T-helper 1 cell treated with Interleukin-12 subunit alpha and Interleukin-12 subunit beta and Interleukin-4 antibody, amounts not matched to agents 30 ng/mL and 1 ng/mL, for 36 hours (primary cell): ENCODE results near the gene GBX2. TPM values are rescaled to one million over a fixed set of nuclear protein-coding genes. Genes with fewer than 3 reads are reported as not detected.

Source experiments
- intact Hi-C: fragments of 100-400 bp; cut with micrococcal nuclease; formaldehyde crosslinking; loops from one replicate; pipeline ENCODE4 v1.15.1; 2024
- total RNA-seq: library from RNA; stranded (reverse); gene quantifications from 2 replicates; pipeline ENCODE4 v1.2.3, GENCODE V29; 2022

The GBX2 gene
- total RNA-seq = not detected in 2 replicates

GRCh38 chr2:236168110-236169080, at the start of gene GBX2:
Gene GBX2, minus strand, starts transcription at chr2:236168386. Its CDS starts 415 bp downstream, at chr2:236167971.
- intact Hi-C loops = no loop called here

GRCh38 chr2:236217926-236218325, 49.7 kb upstream of the GBX2 start:
- intact Hi-C loops = no loop called here

GRCh38 chr2:236216711-236217110, 48.5 kb upstream of the GBX2 start:
- intact Hi-C loops = no loop called here

GRCh38 chr2:236215761-236216333, 47.7 kb upstream of the GBX2 start:
- intact Hi-C loops = no loop called here

- intact Hi-C loops = no loop called here
Observed at GRCh38 chr2:236215196-236215595, 47.0 kb upstream of the GBX2 start.

- intact Hi-C loops = no loop called here
Observed at GRCh38 chr2:236214376-236214995, 46.3 kb upstream of the GBX2 start.

GRCh38 chr2:236211296-236211695, 43.1 kb upstream of the GBX2 start:
- intact Hi-C loops = no loop called here

- intact Hi-C loops = no loop called here
Observed at GRCh38 chr2:236210536-236210935, 42.4 kb upstream of the GBX2 start.

GRCh38 chr2:236209996-236210395, 41.8 kb upstream of the GBX2 start:
- intact Hi-C loops = no loop called here

GRCh38 chr2:236209535-236209934, 41.3 kb upstream of the GBX2 start:
- intact Hi-C loops = no loop called here

GRCh38 chr2:236208019-236208926, 40.1 kb upstream of the GBX2 start:
- intact Hi-C loops = no loop called here

- intact Hi-C loops = no loop called here
Observed at GRCh38 chr2:236207472-236207871, 39.3 kb upstream of the GBX2 start.

- intact Hi-C loops = no loop called here
Observed at GRCh38 chr2:236205867-236206645, 37.9 kb upstream of the GBX2 start.

- intact Hi-C loops = no loop called here
Observed at GRCh38 chr2:236204953-236205352, 36.8 kb upstream of the GBX2 start.

- intact Hi-C loops = no loop called here
Observed at GRCh38 chr2:236200378-236200777, 32.2 kb upstream of the GBX2 start.

- intact Hi-C loops = no loop called here
Observed at GRCh38 chr2:236196366-236196765, 28.2 kb upstream of the GBX2 start.

GRCh38 chr2:236195726-236196125, 27.5 kb upstream of the GBX2 start:
- intact Hi-C loops = no loop called here

GRCh38 chr2:236194786-236195185, 26.6 kb upstream of the GBX2 start:
- intact Hi-C loops = no loop called here

- intact Hi-C loops = no loop called here
Observed at GRCh38 chr2:236193026-236193425, 24.8 kb upstream of the GBX2 start.

GRCh38 chr2:236190674-236191073, 22.5 kb upstream of the GBX2 start:
- intact Hi-C loops = no loop called here
